Measurements from ENCODE around the gene TNNI3.

DNA sequence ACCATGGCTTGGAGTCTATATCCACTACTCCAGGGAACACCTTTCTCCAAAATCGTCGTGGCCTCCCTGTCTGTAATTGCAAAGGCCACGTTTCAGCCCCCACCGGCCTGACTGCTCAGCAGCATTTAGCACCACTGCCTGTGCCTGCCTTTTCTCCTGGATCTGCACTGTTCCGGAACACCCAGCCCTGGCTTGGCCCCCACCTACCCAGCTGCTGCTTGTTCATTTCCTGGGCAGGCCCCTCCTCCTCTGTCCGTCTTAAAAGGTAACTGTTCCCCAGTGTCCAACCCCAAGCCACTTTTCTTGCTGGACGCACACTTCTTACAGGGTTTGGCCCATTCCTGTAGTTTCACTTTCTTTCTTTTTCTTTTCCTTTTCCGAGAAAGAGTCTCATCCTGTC is 31.1 kb upstream of the TNNI3 start:
- TF ChIP-seq CTCF (IDR thresholded peaks at IDR 0.05; ENCODE audit: low read depth, low read length) (no peak), POLR2A (IDR thresholded peaks at IDR 0.05; ENCODE audit: extremely low read depth, insufficient read length) (no peak), MAX (IDR thresholded peaks at IDR 0.05; ENCODE audit: low read depth, low read length) (no peak)

Measured in NB4 (cell line).